ENCODE measurements around the gene ARID1B. TPM values are rescaled to one million over a fixed set of nuclear protein-coding genes. Genes with fewer than 3 reads are reported as not detected.

Gene ARID1B
- total RNA-seq, 1 experiment from 2014 or later = 42.8 TPM

GRCh38 chr6:156863504-156863903 is 86.3 kb downstream of the ARID1B start:
- H3K79me2 ChIP-seq (ENCODE audit: low read depth) = peaks cover 68% of the 10 kb centered on the region
- no peaks in the 10 kb centered on the region for H3K27me3 ChIP-seq (ENCODE audit: insufficient read depth, low read depth)
- TF ChIP-seq CTCF (conservative IDR thresholded peaks at IDR 0.05) (no peak), EZH2 (IDR thresholded peaks at IDR 0.05; ENCODE audit: low read depth) (no peak)
- no peak overlapping the region for H2AFZ ChIP-seq
- no TSS peak for BruUV-seq (replicated peaks)
- no peaks in the 10 kb centered on the region for H3K9me3 ChIP-seq (ENCODE audit: insufficient read depth, low read depth)
- H4K20me1 ChIP-seq (ENCODE audit: insufficient read depth) = 0 out of 2 replicates have a peak, but pooled peaks cover 3% of the 10 kb centered on the region
- H3K4me2 ChIP-seq = no peak overlapping the region
- no peak overlapping the region for H3K27ac ChIP-seq
- no peaks in the 10 kb centered on the region for H3K9me2 ChIP-seq (ENCODE audit: insufficient read depth)
- ChIA-PET POLR2A (ENCODE audit: unreplicated experiment) (no interaction called here), CTCF (no interaction called here)
- no peaks in the 10 kb centered on the region for H3K36me3 ChIP-seq (ENCODE audit: low read depth)
- intact Hi-C loops (cut with micrococcal nuclease; ENCODE audit: unreplicated experiment) = no loop called here
- DNase-seq = no peak
- H3F3A ChIP-seq (ENCODE audit: insufficient read depth, low read depth) = no peaks in the 10 kb centered on the region
- H3K4me3 ChIP-seq = no peak overlapping the region
- no peaks in the 10 kb centered on the region for H3K4me1 ChIP-seq (replicated peaks; ENCODE audit: insufficient read depth)

- Histone ChIP-seq H3K4me3 (no peak overlapping the region), H3K9me3 (ENCODE audit: insufficient read depth, low read depth) (no peaks in the 10 kb centered on the region), H4K20me1 (ENCODE audit: insufficient read depth) (no peaks in the 10 kb centered on the region), H3K27me3 (ENCODE audit: insufficient read depth, low read depth) (no peaks in the 10 kb centered on the region), H3F3A (ENCODE audit: insufficient read depth, low read depth) (no peaks in the 10 kb centered on the region), H3K9me2 (ENCODE audit: insufficient read depth) (no peaks in the 10 kb centered on the region), H2AFZ (no peak overlapping the region), H3K36me3 (ENCODE audit: low read depth) (no peaks in the 10 kb centered on the region), H3K27ac (no peak overlapping the region), H3K79me2 (ENCODE audit: low read depth) (peaks cover 73% of the 10 kb centered on the region), H3K4me2 (no peak overlapping the region), H3K4me1 (replicated peaks; ENCODE audit: insufficient read depth) (no peaks in the 10 kb centered on the region)
- intact Hi-C loops (cut with micrococcal nuclease; ENCODE audit: unreplicated experiment) = no loop called here
- no peak for DNase-seq
- no TSS peak for BruUV-seq (replicated peaks)
- CTCF ChIA-PET = interaction anchor here (0.6 kb wide), 1 partner anchor 29 kb away, joined by 3 read pairs; no protein-coding TSS in a partner anchor
- no peak for TF ChIP-seq EZH2 (IDR thresholded peaks at IDR 0.05; ENCODE audit: low read depth)
- TF ChIP-seq CTCF (conservative IDR thresholded peaks at IDR 0.05) = no peak
- POLR2A ChIA-PET (ENCODE audit: unreplicated experiment) = no interaction called here
Measured at GRCh38 chr6:156864557-156864956, 87.4 kb downstream of the ARID1B start.

- Histone ChIP-seq H3K27me3 (ENCODE audit: insufficient read depth, low read depth) (no peaks in the 10 kb centered on the region), H4K20me1 (ENCODE audit: insufficient read depth) (no peaks in the 10 kb centered on the region), H3K9me2 (ENCODE audit: insufficient read depth) (no peaks in the 10 kb centered on the region), H3K36me3 (ENCODE audit: low read depth) (no peaks in the 10 kb centered on the region), H3F3A (ENCODE audit: insufficient read depth, low read depth) (no peaks in the 10 kb centered on the region), H3K4me3 (no peak overlapping the region), H3K4me2 (no peak overlapping the region), H3K4me1 (replicated peaks; ENCODE audit: insufficient read depth) (no peaks in the 10 kb centered on the region), H3K27ac (no peak overlapping the region), H3K9me3 (ENCODE audit: insufficient read depth, low read depth) (no peaks in the 10 kb centered on the region), H3K79me2 (ENCODE audit: low read depth) (peaks cover 70% of the 10 kb centered on the region), H2AFZ (no peak overlapping the region)
- ChIA-PET POLR2A (ENCODE audit: unreplicated experiment) (no interaction called here), CTCF (interaction anchor here (0.6 kb wide), 1 partner anchor 29 kb away, joined by 3 read pairs; no protein-coding TSS in a partner anchor)
- no TSS peak for BruUV-seq (replicated peaks)
- TF ChIP-seq CTCF (conservative IDR thresholded peaks at IDR 0.05) (no peak), EZH2 (IDR thresholded peaks at IDR 0.05; ENCODE audit: low read depth) (no peak)
- DNase-seq = no peak
- intact Hi-C loops (cut with micrococcal nuclease; ENCODE audit: unreplicated experiment) = no loop called here
Measured at GRCh38 chr6:156865019-156865629, 87.9 kb downstream of the ARID1B start.

Measured in PC-9 (cell line).